Colonic mucosa (tissue), 4 donors: Measurements from ENCODE around the gene SUGCT. TPM values are rescaled to one million over a fixed set of nuclear protein-coding genes. Genes with fewer than 3 reads are reported as not detected.

ENCODE experiments used
- DNase-seq: peaks from one replicate; pipeline ENCODE4 v3.0.0-alpha.2; 2020
- H3K27ac ChIP-seq: fragments of 200-600 bp; one replicate; pipeline ENCODE4 v1.8.0; 2021
- H3K27me3 ChIP-seq: fragments of 200-600 bp; one replicate; pipeline ENCODE4 v1.8.0; 2021
- H3K36me3 ChIP-seq: fragments of 200-600 bp; one replicate; pipeline ENCODE4 v1.8.0; 2021
- H3K4me1 ChIP-seq: fragments of 200-600 bp; one replicate; pipeline ENCODE4 v1.8.0; 2021; ENCODE audit warnings: mild to moderate bottlenecking
- H3K4me3 ChIP-seq: fragments of 200-600 bp; one replicate; pipeline ENCODE4 v1.8.0; 2021
- H3K9ac ChIP-seq, 2 donors: one replicate each; pipeline ENCODE4 v1.7.0; 2013; ENCODE audit warnings: control low read depth in 2 of 2, low read depth in 2 of 2, low read length in 2 of 2
- H3K9me3 ChIP-seq: fragments of 200-600 bp; one replicate; pipeline ENCODE4 v1.8.0; 2021
- intact Hi-C: fragments of 100-400 bp; cut with DNase I; formaldehyde crosslinking; loops from one replicate; pipeline ENCODE4 v1.14.1; 2022
- total RNA-seq, 2 donors: library from RNA; stranded (reverse); fragmentation: NEBNext Ultra II Directional in 1 of 2; extraction: Animal tissue kit (Norgen Biotek cat#: 25700) in 1 of 2; gene quantifications; one replicate each; pipeline ENCODE4 v1.2.1, GENCODE V29; 2021
- TF ChIP-seq, protein P1 (sequence below): fragments of 200-600 bp; IDR thresholded peaks from one replicate; pipeline ENCODE4 v1.8.0; 2022; ENCODE audit warnings: antibody characterized with exemption, mild to moderate bottlenecking
- donor health status: healthy.
- donor health status: DM: no; HTN: no; CAD: no.
- donor health status: DM: no; HTN: no; CAD: no.

The SUGCT gene
- total RNA-seq, 2 donors from 2014 or later: 3.6 to 15.1 TPM

- TF ChIP-seq, protein P1, sequence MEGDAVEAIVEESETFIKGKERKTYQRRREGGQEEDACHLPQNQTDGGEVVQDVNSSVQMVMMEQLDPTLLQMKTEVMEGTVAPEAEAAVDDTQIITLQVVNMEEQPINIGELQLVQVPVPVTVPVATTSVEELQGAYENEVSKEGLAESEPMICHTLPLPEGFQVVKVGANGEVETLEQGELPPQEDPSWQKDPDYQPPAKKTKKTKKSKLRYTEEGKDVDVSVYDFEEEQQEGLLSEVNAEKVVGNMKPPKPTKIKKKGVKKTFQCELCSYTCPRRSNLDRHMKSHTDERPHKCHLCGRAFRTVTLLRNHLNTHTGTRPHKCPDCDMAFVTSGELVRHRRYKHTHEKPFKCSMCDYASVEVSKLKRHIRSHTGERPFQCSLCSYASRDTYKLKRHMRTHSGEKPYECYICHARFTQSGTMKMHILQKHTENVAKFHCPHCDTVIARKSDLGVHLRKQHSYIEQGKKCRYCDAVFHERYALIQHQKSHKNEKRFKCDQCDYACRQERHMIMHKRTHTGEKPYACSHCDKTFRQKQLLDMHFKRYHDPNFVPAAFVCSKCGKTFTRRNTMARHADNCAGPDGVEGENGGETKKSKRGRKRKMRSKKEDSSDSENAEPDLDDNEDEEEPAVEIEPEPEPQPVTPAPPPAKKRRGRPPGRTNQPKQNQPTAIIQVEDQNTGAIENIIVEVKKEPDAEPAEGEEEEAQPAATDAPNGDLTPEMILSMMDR: no peak
- Histone ChIP-seq H3K27ac (no peak overlapping the region), H3K9ac (no peak overlapping the region), H3K27me3 (no peaks in the 10 kb centered on the region), H3K4me1 (no peaks in the 10 kb centered on the region), H3K9me3 (no peaks in the 10 kb centered on the region), H3K36me3 (no peaks in the 10 kb centered on the region), H3K4me3 (no peak overlapping the region)
- DNase-seq: no peak
- intact Hi-C loops: no loop called here
Measured at GRCh38 chr7:40865441-40866233, 730.8 kb downstream of the SUGCT start.

DNA sequence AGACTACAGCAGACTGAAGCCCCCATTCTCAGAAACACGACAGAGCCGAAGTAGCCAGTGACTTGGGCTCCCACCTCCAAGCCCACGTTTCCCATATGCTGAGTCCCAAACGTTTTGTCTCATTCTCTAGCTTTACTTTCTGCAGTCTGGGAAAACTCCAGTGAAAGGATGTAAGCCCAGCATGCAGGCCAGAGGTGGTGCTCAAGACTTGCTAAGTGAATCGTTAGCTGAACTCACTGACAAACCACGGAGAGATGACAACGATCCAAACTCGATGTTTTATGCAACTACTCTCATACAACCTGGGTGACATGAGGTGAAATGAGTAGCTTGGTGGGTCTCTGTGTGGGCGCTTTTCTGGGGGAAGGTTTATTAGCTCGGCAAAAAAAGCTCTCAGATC, 731.8 kb downstream of the SUGCT start:
- Histone ChIP-seq H3K4me1 (no peaks in the 10 kb centered on the region), H3K4me3 (no peak overlapping the region), H3K27me3 (no peaks in the 10 kb centered on the region), H3K9ac (no peak overlapping the region), H3K36me3 (no peaks in the 10 kb centered on the region), H3K9me3 (no peaks in the 10 kb centered on the region), H3K27ac (no peak overlapping the region)
- TF ChIP-seq, protein P1: no peak
- intact Hi-C loops: no loop called here
- no peak for DNase-seq

GRCh38 chr7:40870108-40870507, 735.3 kb downstream of the SUGCT start:
- intact Hi-C loops: no loop called here
- no peaks in the 10 kb centered on the region for H3K27me3 ChIP-seq
- TF ChIP-seq, protein P1: no peak

DNA sequence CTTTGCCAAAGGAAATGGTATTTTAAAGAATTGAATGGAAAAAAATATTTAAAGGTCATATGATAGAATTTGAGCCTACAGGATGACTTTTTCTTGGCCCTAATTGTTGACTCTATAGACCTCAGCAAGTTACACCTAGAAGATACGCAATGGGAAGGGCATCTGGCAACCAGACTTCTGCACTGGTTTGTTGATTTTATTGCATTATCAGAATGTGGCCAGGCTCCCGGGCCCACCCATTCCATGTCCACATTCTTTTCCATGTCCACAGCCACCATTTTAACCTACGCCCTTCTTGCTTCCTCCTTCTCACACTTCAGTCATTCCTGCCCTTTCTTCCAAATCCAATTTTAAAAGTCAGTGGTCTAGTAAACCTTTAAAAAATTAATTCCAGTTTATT, 738.4 kb downstream of the SUGCT start:
- no peaks in the 10 kb centered on the region for H3K4me1 ChIP-seq
- no peak for DNase-seq
- intact Hi-C loops: no loop called here
- H3K27ac ChIP-seq: no peak overlapping the region
- H3K9me3 ChIP-seq: no peaks in the 10 kb centered on the region
- H3K27me3 ChIP-seq: no peaks in the 10 kb centered on the region
- no peak overlapping the region for H3K9ac ChIP-seq
- H3K36me3 ChIP-seq: no peaks in the 10 kb centered on the region
- TF ChIP-seq, protein P1: no peak
- H3K4me3 ChIP-seq: no peak overlapping the region

More at GRCh38 chr7:40870108-40870507, 735.3 kb downstream of the SUGCT start:
- no peak overlapping the region for H3K27ac ChIP-seq
- H3K9me3 ChIP-seq: no peaks in the 10 kb centered on the region
- H3K9ac ChIP-seq: no peak overlapping the region
- no peaks in the 10 kb centered on the region for H3K4me1 ChIP-seq
- no peak for DNase-seq
- H3K4me3 ChIP-seq: no peak overlapping the region
- no peaks in the 10 kb centered on the region for H3K36me3 ChIP-seq

DNA sequence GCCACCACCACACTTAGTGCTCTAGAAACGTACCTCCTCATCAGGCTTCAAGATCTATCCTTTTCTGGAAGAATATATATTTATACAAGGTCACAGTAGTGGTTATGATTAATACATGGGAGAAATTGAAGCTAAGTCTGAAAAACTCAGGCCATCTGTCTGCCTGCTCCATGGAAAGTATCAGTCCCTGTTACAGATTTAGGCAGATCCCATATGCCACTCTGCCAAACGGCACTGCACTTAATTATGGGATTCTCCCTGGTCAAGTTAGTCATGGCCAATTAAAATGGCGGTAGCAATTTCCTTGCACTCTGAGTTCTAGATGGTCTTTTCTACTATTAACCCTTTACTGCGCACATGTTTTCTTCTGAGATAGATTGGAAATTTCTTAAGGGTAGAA, 740.0 kb downstream of the SUGCT start:
- H3K9me3 ChIP-seq: no peaks in the 10 kb centered on the region
- intact Hi-C loops: no loop called here
- TF ChIP-seq, protein P1: no peak
- no peak overlapping the region for H3K27ac ChIP-seq
- DNase-seq: no peak
- no peak overlapping the region for H3K9ac ChIP-seq
- no peak overlapping the region for H3K4me3 ChIP-seq
- no peaks in the 10 kb centered on the region for H3K4me1 ChIP-seq
- no peaks in the 10 kb centered on the region for H3K36me3 ChIP-seq
- no peaks in the 10 kb centered on the region for H3K27me3 ChIP-seq
